GM19025 (cell line): ENCODE measurements around the gene SPATA16.

Source experiments
- ATAC-seq: cut with Tn5 transposase; IDR thresholded peaks from one replicate; pipeline ENCODE4 v1.9.1; 2021; ENCODE audit warnings: mild to moderate bottlenecking, low read depth, moderate library complexity; ENCODE audit not compliant: unreplicated experiment

SPATA16 gene

DNA sequence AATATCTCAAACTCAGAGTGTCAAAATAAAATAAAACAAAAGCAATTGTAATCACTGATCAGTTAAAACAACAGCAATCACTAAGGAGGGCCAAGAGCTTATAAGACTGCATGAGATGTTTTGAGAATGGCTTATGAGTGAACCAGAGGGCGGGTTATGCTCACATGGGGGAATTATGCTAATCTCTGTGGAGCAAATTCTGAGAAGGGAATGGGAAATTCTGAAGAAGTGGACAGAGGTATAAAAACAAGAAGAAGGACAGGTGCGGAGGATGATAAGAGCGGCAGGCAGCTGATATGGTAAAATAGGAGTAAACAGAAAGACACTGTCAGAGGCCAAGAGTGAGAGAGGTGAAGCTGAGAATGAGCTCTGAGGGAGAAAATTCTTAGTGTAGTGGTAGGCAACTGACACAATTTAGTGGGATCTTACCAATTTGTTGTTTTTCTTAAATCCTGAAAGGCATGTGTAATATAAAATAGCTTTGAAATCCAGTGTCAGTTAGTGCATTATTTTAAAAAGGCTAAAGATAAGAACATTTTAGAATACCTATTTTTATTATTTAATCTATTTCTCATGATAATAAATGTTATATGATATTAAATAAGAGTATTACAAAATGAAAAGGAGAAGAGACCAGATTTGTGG is 133.8 kb downstream of the SPATA16 start:
- ATAC-seq = no peak

DNA sequence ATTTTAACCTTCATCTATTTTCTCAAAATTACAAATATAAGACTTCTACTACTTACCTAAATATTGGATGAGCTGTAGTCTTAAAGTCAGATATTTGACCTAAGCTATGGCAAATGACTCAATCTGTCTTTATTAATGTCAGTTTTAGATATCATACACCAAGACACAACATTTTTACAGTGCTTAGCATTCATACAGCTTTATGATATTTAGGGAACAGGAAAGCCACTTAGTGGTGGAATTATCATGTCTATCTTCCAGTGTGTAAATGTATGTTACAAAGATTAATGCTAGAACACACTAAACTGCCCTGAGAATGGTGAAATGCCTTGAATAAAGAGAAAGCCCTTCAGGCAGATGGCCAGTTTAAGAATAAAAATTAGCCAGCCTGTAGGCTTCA is 135.0 kb downstream of the SPATA16 start:
- no peak for ATAC-seq

DNA sequence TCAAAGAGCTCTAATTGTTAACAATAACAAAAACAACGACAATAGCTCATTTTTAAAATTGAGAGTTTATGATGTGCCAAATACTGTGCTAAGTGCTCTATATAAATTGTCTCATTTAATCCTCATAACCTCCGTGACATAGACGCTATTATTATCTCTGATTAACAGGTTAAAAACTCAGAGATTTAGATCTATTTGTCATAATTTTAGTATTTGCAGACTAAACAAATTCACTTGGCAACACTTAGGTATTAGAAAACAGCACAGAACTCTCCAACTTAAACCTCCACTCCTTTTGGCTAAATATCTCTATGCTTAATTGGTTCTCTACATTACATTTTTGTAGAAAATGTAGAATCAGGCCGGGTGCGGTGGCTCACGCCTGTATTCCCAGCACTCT is 136.4 kb downstream of the SPATA16 start:
- no peak for ATAC-seq

DNA sequence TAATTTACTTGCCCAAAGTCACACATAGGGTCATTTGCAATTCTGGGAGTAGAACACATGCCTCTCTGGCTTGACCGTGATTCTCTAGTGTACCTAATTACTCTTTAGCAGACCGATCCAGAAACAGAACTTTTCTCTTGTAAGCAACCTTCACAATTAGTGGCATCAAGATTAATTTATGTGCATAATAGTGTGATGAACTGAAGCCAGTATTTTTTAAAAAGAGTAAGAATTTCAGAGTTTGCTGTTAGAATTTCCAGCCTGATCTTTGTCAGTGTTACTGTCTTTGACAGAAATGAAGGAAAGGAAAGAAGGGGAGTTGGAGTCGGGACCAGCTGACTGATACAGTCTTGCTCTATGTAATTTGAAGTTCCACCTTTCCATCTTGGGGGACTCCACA is 137.1 kb downstream of the SPATA16 start:
- no peak for ATAC-seq

DNA sequence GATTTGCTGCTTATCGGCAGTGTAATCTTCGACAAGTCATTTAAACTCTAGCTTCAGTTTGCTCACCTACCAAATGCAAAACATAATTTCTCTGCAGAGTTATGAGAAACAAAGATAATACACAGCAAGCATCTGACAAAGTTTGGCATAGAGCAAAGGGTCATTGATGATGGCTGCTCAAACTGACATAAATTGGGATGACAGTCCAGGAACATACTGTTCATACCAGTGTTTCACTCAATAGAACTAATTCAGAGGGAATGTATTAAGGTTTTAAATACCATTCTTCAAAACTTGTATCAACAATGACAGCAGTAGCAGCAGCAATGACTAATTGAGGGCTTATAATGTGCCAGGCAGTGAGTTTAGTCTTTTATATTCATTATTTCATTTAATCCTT is 137.6 kb downstream of the SPATA16 start:
- ATAC-seq = no peak

DNA sequence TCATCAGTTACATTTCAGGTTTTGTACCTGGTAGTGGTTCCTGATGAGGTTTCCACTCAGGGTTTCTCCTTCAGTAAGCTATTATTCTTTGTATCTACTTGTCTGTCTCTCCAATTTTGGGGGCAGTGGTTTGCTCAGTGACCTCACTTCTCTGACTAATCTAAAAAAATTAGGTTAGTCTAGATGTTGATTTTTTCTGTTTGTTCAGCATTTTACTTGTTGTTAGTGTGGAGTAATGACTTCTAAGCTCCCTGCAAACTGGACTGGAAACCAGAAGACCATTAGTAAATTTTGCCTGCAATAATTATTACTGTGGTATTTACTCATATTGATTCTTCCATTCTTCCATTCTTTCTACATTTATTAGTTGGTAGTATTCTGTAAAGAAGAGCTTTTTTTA is 139.4 kb downstream of the SPATA16 start:
- ATAC-seq = no peak

DNA sequence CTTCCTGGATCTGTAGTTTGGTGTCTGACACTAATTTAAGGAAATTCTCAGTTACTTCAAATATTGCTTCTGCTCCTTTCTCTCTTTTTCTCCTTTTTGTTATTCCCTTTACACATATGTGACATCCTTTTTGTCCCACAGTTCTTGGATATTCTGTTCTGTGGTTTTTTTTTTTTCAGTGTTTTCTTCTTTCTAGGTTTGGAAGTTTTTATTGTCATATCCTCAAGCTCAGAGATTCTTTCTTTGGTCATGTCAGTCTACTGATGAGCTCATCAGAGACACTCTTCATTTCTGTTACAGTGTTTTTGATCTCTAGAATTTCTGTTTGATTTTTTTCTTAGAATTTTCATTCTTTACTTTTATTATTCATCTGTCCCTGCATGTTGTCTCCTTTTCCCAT is 140.5 kb downstream of the SPATA16 start:
- ATAC-seq = no peak

DNA sequence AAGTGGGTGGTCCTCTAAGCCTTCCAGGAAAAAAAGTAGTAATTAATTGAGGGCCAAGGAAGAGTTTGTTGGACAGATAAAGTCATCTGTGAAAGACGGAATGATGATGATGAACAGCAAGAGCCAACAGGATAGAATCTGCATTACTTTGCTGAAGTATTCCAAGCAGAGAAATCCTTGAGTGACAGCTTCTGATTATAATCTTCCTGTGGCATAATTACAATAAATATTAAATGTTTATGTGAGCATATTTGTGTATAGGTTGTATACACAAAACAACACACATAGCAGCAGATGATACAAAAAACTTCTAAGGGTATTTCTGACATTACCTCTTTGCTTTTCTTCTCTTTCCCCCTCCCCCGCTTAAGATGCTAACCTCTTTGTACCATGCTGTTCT is 147.6 kb downstream of the SPATA16 start:
- ATAC-seq = no peak

DNA sequence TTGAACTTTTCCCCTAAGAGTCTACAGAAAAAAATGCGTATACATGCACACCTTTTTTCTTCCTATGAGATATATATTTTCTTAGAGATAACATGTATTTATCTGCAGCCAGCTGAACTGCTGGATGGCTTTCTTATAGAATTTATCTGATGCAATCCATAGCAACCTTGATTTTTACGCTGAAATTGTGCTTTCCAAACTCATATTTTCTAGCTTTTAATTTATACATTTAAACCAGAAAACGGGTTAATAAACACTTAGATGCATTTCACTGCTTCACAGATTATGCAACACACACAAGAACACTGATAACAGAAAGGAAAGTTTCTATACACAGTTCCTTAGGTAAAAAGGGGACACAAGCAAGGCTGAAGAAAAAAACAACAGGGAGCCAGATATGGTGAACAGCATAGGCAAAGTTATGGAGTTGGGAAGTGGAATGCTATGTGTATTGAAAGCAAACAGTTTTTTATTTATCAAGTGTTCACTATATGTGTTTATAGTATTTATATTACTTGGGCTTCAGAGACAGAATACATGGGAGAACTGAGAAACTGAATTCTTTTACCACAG is 149.5 kb downstream of the SPATA16 start:
- ATAC-seq = no peak

DNA sequence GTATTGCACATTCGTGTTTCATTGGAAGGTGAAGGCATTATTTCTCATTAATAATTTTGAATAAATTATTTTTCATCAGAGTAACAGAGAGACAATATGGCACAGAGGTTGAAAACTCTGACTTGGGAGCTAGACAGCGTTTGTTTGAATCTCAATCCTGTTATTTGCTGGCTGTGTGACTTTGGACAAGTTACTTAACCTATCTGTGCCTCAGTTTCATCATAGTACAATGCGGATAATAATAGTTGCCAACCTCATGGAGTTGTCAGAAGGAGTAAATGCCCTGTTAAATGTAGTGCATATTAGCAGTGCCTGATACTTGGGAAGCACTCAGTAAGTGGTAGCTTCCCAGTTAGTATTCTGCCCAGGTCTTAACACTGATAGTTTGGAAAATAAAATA is 151.7 kb downstream of the SPATA16 start:
- ATAC-seq = no peak

DNA sequence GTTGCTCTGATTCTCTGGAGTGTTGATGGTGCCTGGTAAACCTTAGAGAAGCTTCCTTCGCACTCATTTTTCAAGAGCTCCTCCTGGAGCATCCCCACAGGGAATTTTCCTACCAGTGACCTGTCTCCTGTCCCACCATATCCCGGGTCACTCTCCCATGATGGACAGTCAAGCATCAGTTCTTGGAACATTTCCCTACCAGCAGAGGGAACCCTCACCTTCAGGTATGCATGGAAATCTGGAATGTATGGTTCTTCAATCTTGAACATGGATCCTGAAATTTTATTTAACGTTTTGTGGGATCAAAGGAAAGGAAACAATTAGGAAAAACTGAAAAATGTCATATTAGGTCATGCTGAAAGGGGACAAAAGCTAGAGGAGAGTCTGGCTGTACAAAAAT is 153.8 kb downstream of the SPATA16 start:
- ATAC-seq = no peak

DNA sequence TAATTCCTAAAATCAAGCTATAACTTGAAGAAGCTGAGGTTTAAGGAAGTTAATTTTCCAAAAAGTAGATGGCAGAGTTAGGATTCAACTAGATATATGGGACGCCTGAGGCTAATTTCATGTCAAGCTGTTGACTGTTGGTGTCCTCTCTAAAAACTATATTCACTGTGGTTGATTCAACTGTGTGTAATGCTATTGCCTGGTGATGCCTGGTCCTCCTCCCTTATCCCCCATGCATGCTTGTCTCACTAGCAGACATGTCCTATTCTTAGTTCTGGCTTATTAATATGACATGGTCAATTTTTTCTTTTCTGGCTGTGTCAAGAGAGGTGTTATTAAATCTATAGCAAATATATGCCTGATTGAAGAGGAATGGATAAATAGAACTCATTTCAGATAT is 156.1 kb downstream of the SPATA16 start:
- no peak for ATAC-seq

DNA sequence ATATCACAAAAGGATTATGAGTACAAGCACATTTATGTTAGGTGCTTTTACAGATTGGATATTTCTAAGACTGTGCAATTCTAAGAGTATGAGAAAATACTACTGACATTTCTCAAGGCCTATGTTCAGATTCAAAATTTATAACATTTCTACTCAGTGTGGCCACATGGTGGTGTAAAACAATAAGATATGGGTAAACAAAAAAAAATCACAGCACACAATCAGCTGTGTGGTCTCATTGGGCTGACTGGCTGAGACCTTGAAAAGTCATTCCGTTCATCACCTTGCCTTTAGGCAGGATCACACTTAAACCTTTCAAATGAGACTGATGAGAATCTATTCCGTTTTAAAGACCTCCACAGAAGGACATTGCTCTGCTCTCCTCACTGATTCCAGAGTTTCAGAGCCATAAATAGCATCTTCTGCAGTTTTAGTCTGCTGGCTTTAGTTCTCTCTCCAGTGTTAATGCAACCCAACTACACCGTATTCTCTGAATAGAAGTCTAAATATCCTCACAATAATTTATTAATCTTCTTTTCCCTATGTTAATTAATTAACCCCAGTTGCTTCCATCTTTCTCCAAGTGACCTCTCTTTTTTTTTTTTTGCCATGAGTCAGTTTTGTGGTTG is 158.2 kb downstream of the SPATA16 start:
- no peak for ATAC-seq

DNA sequence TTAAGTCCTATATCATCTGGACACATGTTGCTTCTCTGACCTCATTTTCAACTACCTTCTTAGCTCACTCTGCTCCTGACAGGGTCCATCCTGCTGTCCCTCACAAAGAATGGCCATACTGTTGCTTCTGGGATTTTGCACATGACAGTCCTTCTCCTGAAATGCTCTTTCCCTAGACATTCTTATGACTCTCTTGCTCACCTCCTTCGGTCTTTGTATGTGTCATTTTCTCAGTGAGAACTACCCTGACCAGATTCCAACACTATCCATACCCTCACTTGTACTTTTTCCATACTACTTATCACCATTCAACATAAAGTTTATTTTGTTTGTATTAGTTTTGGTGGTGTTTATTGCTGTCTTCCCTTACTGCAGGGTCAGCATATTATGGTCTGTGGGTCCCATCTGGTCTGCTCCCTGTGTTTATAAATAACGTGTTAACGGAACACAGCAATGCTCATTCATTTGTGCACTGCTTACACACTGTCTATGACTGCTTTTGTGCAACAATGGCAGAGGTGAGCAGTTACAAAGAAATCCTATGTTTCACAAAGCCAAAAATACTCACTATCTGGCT is 159.5 kb downstream of the SPATA16 start:
- no peak for ATAC-seq

DNA sequence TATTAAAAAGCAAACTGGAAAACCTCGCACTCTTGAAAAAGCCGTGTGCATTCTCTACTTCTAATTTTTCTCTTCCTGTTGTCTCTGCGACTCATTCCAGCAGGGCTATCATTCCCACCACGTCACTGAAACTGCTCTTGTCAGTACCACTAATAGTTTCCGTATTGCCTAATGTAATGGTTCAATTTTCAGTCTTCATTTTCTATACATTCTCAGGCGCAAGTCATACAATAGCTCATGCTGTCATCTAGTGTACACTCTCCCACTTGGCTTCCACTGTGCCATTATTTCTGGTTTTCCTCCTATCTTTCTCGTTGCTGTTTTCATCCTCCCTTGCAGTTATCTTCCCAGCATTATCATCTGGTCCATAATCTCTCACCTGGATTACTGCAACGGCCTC is 160.2 kb downstream of the SPATA16 start:
- ATAC-seq = no peak

DNA sequence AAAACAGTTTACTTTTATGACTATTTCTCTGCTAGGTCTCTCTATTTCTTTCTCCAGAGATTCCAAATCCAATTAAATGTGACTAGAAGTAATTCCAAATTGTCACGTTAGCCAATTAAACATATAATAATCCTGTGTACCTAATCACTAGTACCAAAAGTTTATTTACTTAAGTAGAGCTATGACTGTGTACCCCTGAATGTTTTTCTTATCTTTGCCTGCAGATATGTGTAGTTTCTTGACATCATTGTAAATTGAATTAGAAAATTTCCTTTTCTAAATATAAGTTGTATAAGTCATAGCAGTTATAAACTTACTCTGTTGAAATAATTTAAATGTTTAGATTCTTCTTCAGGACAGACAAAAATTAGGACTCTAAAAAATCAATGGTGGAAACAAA is 163.3 kb downstream of the SPATA16 start:
- no peak for ATAC-seq

DNA sequence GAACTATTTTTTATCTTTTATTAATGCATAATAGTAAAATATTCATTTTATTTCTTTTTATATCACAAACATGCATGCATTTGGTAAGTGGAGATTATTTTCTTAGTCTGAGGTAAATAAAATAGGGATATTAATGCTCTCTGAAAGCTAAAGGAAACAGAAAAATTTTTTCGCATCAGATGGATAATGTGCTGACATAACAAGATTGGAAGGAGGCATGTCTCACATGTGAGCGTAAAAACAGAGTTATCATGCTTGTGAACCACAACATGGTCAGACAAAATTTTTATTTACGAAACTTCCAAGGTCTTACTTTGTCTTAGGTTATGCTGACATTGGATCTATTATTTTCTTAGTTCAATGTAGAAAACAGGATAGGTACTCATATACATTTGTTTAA is 166.1 kb downstream of the SPATA16 start:
- no peak for ATAC-seq

DNA sequence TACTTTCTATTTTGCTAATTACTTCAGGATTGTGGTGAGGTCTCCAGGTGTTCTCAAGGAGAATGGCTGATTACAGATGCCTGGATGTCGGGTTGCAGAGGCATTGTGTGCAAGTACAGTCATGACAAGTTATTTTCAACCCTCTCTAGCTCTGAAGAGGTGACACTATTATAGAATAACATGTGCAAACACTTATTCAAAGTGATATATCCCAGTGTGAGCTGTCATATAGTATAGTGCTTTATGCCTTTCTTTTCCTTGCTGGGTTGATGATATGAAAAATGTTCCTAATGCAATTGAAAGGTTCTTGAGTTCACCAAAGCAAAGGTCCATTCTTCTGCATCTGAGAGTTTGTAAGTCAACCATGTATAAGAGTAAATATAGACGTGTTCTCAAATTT is 167.2 kb downstream of the SPATA16 start:
- no peak for ATAC-seq

DNA sequence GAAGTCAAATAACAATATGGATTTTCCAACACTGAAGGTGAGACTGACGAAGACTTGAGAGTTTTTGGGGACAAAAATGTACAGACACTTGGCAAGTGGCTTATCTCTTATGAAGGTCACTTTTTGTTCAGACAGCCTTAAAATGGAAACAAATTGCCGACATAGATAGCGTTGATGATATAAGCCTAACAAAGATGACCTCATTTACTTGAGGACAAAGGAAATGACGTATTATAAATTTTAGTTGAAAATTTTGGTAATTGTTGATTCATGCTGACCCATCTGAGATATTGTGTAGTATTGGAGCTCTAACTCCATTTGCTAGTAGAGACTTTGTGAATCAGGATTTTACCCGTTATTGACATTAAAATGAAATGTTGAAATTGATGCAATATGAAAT is 168.3 kb downstream of the SPATA16 start:
- no peak for ATAC-seq

DNA sequence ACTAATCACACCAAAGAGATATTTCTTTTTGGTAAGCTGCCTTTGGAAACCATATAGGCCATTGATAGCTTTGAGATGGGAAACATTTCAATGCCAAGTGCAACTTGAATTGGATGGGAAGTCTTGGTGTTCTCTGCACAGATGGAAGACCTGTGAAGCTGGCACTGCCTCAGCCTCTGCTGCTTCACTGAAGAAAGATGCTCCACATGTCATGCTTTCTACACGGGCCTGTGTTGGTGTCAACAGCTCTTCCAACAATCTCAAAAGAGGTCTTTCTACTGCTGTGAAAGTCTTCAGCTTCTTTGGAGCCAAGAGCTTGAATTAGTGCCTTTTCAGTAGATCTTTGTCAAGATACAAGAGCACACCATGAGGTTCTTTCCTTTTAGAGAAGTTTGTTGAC is 169.0 kb downstream of the SPATA16 start:
- ATAC-seq = no peak

DNA sequence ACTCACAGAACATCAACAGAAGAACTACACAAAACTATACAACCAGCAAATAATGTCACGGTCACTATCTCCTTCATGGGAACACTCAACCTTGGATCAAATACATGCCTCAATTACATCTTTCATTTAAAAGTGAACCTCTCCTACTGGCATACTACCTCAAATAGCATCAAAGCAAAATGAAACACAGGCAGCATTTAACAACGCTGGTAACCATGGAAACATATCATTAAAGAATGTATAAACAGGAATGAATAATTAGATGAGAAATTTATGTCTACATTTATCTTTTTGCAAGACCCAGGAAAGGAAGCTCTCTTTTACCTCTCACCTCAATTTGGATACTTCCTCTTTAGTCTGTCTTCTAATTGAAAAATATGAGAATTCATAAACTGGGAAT is 172.4 kb downstream of the SPATA16 start:
- no peak for ATAC-seq

DNA sequence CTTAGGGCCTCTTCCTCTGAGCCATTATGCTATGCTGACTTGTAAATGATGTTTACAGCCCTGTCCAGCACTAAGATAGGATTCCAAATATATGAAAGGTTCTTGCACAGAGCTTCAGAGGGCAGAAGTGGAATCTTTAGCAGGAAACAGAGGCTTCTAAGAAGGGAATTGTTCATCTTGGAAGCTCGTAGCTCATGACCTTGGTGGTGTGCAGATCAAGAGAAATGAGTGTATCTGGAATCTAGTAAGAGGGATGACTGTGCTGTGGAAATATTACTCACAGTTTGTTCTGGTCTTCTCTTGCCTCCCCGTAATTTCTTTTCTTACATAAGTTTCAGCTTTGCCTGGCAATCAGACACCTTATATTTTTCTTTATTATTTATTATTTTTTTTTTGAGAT is 175.8 kb downstream of the SPATA16 start:
- no peak for ATAC-seq
